GM12865 (cell line): ENCODE measurements around the gene CFAP77.

Source experiments
- DNase-seq: peaks from one replicate; pipeline ENCODE4 v3.0.0; 2010; ENCODE audit warnings: low read depth
- H3K4me3 ChIP-seq: 2 replicates; pipeline ENCODE4 v1.5.1; 2011; ENCODE audit warnings: mild to moderate bottlenecking, low read depth, low read length, control low read depth
- TF ChIP-seq, protein P1 (sequence below): IDR thresholded peaks from 2 replicates; pipeline ENCODE4 v1.5.1; 2011; ENCODE audit warnings: low read length, control low read depth, low read depth, inconsistent platforms; ENCODE audit not compliant: insufficient read depth; ENCODE audit errors: missing control alignments

Gene CFAP77

DNA sequence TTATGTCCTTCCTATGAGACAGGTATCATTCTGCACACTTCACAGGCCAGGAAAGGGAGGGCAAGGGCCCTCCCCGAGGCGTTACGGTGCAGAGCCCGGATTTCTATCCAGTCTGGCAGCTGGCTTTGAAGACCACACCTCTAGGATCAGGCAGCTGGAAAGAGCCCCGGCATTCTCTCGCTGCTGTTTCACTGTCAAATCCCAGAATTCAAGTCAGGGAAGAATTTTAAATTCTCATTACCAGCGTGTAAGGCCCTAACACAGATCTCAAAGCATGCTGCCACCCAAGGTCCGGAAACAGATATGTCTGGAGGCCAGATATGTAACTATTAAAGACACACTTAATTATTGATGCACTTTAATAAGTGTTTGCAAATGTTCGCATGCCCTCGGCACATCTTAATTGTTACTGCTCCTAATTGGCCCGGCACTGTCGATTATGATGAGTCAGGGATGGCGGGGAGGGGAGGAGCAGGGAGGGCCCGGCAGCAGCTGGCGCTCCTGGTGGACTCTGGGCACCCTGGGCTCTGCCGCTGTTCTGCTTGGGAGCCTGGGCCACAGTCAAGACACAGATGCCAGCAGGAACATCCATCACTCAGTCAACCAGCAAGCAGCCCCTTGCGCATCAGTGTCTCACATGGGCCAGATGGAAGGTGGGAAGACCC is 96.1 kb downstream of the CFAP77 start:
- H3K4me3 ChIP-seq: no peak overlapping the region
- TF ChIP-seq, protein P1, sequence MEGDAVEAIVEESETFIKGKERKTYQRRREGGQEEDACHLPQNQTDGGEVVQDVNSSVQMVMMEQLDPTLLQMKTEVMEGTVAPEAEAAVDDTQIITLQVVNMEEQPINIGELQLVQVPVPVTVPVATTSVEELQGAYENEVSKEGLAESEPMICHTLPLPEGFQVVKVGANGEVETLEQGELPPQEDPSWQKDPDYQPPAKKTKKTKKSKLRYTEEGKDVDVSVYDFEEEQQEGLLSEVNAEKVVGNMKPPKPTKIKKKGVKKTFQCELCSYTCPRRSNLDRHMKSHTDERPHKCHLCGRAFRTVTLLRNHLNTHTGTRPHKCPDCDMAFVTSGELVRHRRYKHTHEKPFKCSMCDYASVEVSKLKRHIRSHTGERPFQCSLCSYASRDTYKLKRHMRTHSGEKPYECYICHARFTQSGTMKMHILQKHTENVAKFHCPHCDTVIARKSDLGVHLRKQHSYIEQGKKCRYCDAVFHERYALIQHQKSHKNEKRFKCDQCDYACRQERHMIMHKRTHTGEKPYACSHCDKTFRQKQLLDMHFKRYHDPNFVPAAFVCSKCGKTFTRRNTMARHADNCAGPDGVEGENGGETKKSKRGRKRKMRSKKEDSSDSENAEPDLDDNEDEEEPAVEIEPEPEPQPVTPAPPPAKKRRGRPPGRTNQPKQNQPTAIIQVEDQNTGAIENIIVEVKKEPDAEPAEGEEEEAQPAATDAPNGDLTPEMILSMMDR: no peak
- DNase-seq: no peak

DNA sequence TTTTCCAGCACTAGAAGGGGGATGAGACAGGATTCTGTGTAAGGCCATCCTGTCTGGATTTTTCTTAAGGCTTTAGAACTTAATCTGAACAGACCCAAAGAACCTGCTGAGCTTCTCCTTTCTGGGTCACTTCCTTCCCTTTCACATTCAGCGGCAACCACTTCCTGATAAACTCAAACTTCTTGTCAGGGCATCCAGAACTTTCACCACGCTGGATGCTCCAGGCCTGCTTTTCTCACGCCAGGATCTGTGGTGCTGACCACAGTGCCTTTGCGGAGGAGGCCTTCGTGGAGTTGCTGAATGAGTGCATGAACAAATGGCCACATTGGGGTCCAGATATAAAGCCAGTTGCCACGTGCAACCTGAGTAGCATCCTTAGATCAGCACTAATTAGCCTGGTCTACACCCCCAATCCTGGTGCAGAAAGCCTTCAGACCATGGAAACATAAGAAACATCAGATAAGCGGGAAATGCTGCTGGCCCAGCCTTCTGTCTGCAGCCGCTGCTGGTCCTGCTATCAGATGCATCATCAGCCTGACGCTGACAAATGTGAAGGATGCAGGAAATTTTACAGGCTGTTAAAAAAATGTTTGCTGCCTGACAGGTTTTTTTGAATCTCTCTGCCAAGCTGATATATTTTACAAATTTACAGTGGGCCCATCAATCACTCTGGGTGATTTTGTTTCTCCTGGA is 97.1 kb downstream of the CFAP77 start:
- TF ChIP-seq, protein P1: no peak
- H3K4me3 ChIP-seq: no peak overlapping the region
- DNase-seq: no peak

DNA sequence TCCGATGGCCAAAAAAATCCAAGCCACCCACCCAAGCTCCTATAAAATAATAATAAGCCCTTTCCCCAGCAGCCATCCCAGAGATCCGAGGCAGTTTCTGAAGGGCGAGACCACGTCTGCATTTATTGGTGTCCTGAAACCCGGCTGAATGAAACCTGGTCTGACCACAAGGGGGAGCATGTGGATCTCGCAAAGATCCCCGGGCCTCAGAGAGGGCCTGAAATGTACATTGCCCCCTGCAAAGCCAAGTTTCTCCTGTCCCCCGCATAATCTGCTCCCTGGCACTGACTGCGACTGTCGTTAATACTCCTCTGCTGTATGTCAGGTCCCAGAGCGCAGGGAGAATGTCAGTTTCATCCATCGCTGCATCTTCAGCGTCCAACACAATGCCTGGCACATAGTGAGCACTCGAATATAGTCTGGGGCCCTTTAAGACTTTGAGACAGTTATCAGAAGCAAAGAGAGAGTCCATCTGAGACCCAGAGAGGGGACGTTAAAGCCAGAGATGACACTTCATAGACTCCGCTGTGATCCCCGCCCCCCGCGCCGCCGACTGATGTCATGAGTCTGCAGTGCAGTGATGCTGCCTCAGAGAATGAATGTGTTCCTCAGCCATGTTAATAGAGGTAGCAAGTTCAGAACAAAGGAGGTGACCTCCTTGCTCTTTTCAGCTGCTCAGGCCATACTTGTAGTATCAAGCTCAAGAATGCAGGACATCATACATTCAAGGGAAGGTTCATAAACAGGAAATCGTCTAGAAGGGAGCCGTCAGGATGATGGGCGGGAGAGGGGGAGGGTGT is 97.9 kb downstream of the CFAP77 start:
- DNase-seq: peak; percentile 72
- TF ChIP-seq, protein P1: peak; percentile 80
- H3K4me3 ChIP-seq: no peak overlapping the region

DNA sequence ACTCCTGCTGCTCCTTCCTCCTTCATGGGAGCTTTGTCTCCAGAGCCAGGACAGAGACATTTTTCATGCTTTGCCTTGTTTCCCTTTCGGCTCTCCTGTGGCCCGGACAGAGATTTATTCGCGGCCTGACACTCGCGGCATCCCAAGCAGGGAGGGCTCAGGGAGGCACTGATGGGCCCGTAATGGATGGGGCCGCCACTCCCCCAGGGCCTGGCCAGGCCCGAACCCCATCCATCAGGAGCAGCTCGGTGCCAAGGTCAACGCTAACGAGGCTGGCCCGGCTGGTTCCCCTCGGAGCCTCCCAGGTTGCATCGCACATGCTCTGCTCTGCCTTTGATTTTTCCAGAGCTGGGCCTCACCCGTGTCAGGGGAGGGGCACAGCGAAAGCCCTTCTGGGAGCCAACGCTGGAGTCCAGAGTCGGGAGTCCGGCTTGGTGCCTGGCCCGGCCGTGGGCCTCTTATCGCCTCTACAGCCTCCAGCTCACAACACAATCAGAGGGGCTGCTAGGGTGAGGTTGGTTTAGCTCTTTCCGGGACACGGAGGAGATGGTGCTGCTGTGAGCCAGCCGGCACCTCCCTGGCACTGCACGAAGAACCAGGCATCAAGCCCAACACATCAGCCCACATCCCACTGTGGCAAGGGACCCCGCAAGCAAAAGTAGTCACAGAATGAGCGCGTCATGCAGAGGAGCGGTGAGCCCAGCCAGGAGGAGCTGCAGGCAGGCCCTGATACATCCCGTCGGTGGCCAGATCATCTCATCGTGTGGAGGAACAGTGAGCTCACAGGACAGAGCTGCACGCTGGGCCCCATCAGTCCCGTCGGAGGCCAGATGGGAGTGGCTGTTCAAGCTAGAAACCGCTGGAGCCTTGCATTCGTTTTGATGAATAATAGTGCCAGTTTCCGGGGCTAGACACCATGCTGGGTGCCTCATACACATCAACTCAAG is 100.2 kb downstream of the CFAP77 start:
- TF ChIP-seq, protein P1: no peak
- no peak overlapping the region for H3K4me3 ChIP-seq

DNA sequence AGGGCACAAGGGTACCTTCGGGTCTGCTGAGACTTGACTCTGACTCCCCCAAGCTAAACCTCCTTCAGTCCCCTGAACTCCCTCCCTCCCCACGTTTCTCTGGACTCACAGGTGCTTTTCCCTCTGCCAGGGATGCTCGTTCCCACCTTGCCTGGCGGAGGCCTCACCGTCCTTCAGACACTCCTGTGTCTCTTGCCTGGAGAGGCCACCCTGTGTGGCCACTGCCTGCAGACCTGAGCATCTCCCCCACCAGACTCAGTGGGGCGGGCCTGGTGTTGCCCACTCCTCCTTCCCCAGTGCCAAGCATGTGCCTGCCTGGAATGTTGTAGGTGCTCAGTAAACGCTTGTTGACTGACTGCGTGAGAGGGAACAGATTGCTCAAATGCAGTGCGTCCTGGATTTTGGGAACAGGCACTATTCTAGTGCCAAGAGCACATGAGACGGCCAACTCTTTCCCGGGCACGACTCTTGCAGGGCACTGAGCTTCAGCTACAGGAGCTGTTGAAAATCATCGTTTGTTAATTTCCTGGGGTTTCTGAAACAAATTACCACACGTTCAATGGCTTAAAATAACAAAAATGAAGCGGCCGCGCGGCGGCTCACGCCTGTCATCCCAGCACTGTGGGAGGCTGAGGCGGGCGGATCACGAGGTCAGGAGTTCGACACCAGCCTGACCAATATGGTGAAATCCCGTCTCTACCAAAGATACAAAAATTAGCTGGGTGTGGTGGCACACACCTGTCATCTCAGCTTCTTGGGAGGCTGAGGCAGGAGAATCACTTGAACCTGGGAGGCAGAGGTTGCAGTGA is 101.4 kb downstream of the CFAP77 start:
- H3K4me3 ChIP-seq: no peak overlapping the region
- DNase-seq: no peak
- TF ChIP-seq, protein P1: no peak

More for the DNA sequence above, 100.2 kb downstream of the CFAP77 start:
- no peak for DNase-seq
